H9 (cell line): ENCODE data around the gene SLC35F3. TPM values are rescaled to one million over a fixed set of nuclear protein-coding genes. Genes with fewer than 3 reads are reported as not detected.
"Not testable (repeated sequence)": the region's sequence is repeated elsewhere in the genome, so short reads cannot be mapped to it uniquely, and the experiment has no call there.

ENCODE experiments used
- DNase-seq: peaks from one replicate; pipeline ENCODE4 v3.0.0-alpha.2; 2017
- H2AFZ ChIP-seq: one replicate; pipeline ENCODE4 v1.6.1; 2013; ENCODE audit warnings: mild to moderate bottlenecking, low read length, control low read depth, moderate library complexity
- H2AK5ac ChIP-seq: 2 replicates; pipeline ENCODE4 v1.6.1; 2013; ENCODE audit warnings: low read length, control low read depth, mixed read lengths; ENCODE audit not compliant: insufficient read length
- H2BK120ac ChIP-seq: one replicate; pipeline ENCODE4 v1.6.1; 2013; ENCODE audit warnings: low read depth, mild to moderate bottlenecking, low read length, control low read depth, inconsistent platforms; ENCODE audit not compliant: poor library complexity, severe bottlenecking
- H2BK12ac ChIP-seq: 2 replicates; pipeline ENCODE4 v1.6.1; 2013; ENCODE audit warnings: low read length, control low read depth, mixed read lengths, low read depth; ENCODE audit not compliant: insufficient read length
- H2BK15ac ChIP-seq: 2 replicates; pipeline ENCODE4 v1.6.1; 2013; ENCODE audit warnings: low read depth, low read length, control low read depth
- H2BK20ac ChIP-seq: one replicate; pipeline ENCODE4 v1.6.1; 2013; ENCODE audit warnings: low read depth, mild to moderate bottlenecking, low read length, control low read depth, inconsistent platforms; ENCODE audit not compliant: poor library complexity, severe bottlenecking
- H2BK5ac ChIP-seq: 2 replicates; pipeline ENCODE4 v1.6.1; 2013; ENCODE audit warnings: low read length, control low read depth, mixed read lengths; ENCODE audit not compliant: insufficient read length
- H3K14ac ChIP-seq: 2 replicates; pipeline ENCODE4 v1.6.1; 2013; ENCODE audit warnings: low read length, control low read depth; ENCODE audit not compliant: insufficient read depth
- H3K18ac ChIP-seq: 2 replicates; pipeline ENCODE4 v1.6.1; 2013; ENCODE audit warnings: low read depth, mild to moderate bottlenecking, mixed read lengths, low read length, control low read depth; ENCODE audit not compliant: insufficient read length
- H3K23ac ChIP-seq: 2 replicates; pipeline ENCODE4 v1.6.1; 2013; ENCODE audit warnings: low read length, control low read depth, mixed read lengths, low read depth; ENCODE audit not compliant: insufficient read length
- H3K23me2 ChIP-seq: 2 replicates; pipeline ENCODE4 v1.6.1; 2013; ENCODE audit warnings: low read depth, mild to moderate bottlenecking, mixed read lengths, low read length, control low read depth; ENCODE audit not compliant: insufficient read length, poor library complexity, severe bottlenecking
- H3K27ac ChIP-seq: 2 replicates; pipeline ENCODE4 v1.5.1; 2013; ENCODE audit warnings: low read length, control low read depth, mixed read lengths, low read depth; ENCODE audit not compliant: insufficient read length
- H3K27me3 ChIP-seq: 2 replicates; pipeline ENCODE4 v1.6.1; 2013; ENCODE audit warnings: low read length, control low read depth, inconsistent platforms; ENCODE audit not compliant: insufficient read depth
- H3K4ac ChIP-seq: 2 replicates; pipeline ENCODE4 v1.6.1; 2013; ENCODE audit warnings: low read depth, mild to moderate bottlenecking, control low read depth, inconsistent platforms, low read length, moderate library complexity
- H3K4me1 ChIP-seq: 2 replicates; pipeline ENCODE4 v1.6.1; 2013; ENCODE audit warnings: low read length, control low read depth, inconsistent platforms; ENCODE audit not compliant: insufficient read depth
- H3K4me2 ChIP-seq: 2 replicates; pipeline ENCODE4 v1.6.1; 2013; ENCODE audit warnings: low read length, control low read depth, mixed read lengths; ENCODE audit not compliant: insufficient read length, insufficient read depth
- H3K56ac ChIP-seq: 2 replicates; pipeline ENCODE4 v1.6.1; 2013; ENCODE audit warnings: low read depth, mild to moderate bottlenecking, mixed read lengths, low read length, control low read depth; ENCODE audit not compliant: insufficient read length
- H3K79me1 ChIP-seq: 2 replicates; pipeline ENCODE4 v1.6.1; 2013; ENCODE audit warnings: low read depth, mild to moderate bottlenecking, moderate library complexity, low read length, control low read depth, inconsistent platforms; ENCODE audit not compliant: insufficient read depth, poor library complexity, severe bottlenecking
- H3K79me2 ChIP-seq: 2 replicates; pipeline ENCODE4 v1.6.1; 2013; ENCODE audit warnings: low read length, control low read depth, inconsistent platforms; ENCODE audit not compliant: insufficient read depth
- H3K9ac ChIP-seq: 2 replicates; pipeline ENCODE4 v1.6.1; 2013; ENCODE audit warnings: low read length, control low read depth, mixed read lengths; ENCODE audit not compliant: insufficient read length; ENCODE audit errors: extremely low read depth
- H3K9me3 ChIP-seq: one replicate; pipeline ENCODE4 v1.6.1; 2013; ENCODE audit warnings: low read depth, low read length, inconsistent platforms; ENCODE audit not compliant: control insufficient read depth
- H3T11ph ChIP-seq: one replicate; pipeline ENCODE4 v1.6.1; 2013; ENCODE audit warnings: mild to moderate bottlenecking, low read length, control low read depth, inconsistent platforms
- H4K20me1 ChIP-seq: one replicate; pipeline ENCODE4 v1.6.1; 2013; ENCODE audit not compliant: control insufficient read depth, insufficient read length, insufficient read depth
- H4K5ac ChIP-seq: 2 replicates; pipeline ENCODE4 v1.6.1; 2013; ENCODE audit warnings: low read depth, mild to moderate bottlenecking, mixed read lengths, low read length, control low read depth; ENCODE audit not compliant: insufficient read length
- H4K8ac ChIP-seq: replicated peaks from 2 replicates; pipeline ENCODE4 v1.6.1; 2013; ENCODE audit warnings: low read length, control low read depth, mixed read lengths, low read depth; ENCODE audit not compliant: insufficient read length
- H4K91ac ChIP-seq: 2 replicates; pipeline ENCODE4 v1.6.1; 2013; ENCODE audit warnings: low read depth, mild to moderate bottlenecking, moderate library complexity, mixed read lengths, low read length, control low read depth; ENCODE audit not compliant: insufficient read length
- H3K27ac Mint-ChIP-seq, 3 experiments: 2 replicates in 2 of 3; 3 replicates in 1 of 3; pipeline ENCODE4 v1.8.0; 2020 to 2021; ENCODE audit warnings: mixed read lengths in 3 of 3, mild to moderate bottlenecking in 1 of 3, moderate library complexity in 1 of 3
- H3K27me3 Mint-ChIP-seq: 2 replicates; pipeline ENCODE4 v1.8.0; 2021; ENCODE audit warnings: low read depth, mild to moderate bottlenecking, moderate library complexity, mixed read lengths
- H3K36me3 Mint-ChIP-seq, 3 experiments: 2 replicates in 2 of 3; 3 replicates in 1 of 3; pipeline ENCODE4 v1.8.0; 2020 to 2021; ENCODE audit warnings: low read depth in 3 of 3, mixed read lengths in 3 of 3; ENCODE audit not compliant: insufficient read depth in 1 of 3
- H3K4me1 Mint-ChIP-seq, 2 experiments: 2 replicates each; pipeline ENCODE4 v1.8.0; 2020; ENCODE audit warnings: mixed read lengths in 2 of 2
- H3K4me3 Mint-ChIP-seq, 2 experiments: 2 replicates in 1 of 2; 3 replicates in 1 of 2; pipeline ENCODE4 v1.8.0; 2020 to 2021; ENCODE audit warnings: mild to moderate bottlenecking in 2 of 2, mixed read lengths in 2 of 2, moderate library complexity in 1 of 2
- H3K9me3 Mint-ChIP-seq, 2 experiments: 2 replicates in 1 of 2; 3 replicates in 1 of 2; pipeline ENCODE4 v1.8.0; 2020; ENCODE audit warnings: mild to moderate bottlenecking in 2 of 2, mixed read lengths in 2 of 2, moderate library complexity in 1 of 2
- WGBS: extraction: QIAGEN DNeasy Blood & Tissue Kit; methylation state at CpG from one replicate; pipeline ENCODE4 v1.1.7; 2013; ENCODE audit warnings: missing lambda C conversion rate, low lambda C conversion rate, mixed read lengths; ENCODE audit not compliant: insufficient read length; ENCODE audit errors: extremely low coverage; 5-methylcytosine and 5-hydroxymethylcytosine counted together
- total RNA-seq: library from RNA; stranded (reverse); gene quantifications from 2 replicates; pipeline ENCODE4 v1.2.1, GENCODE V29; 2021

SLC35F3 gene
- total RNA-seq, 1 experiment from 2014 or later = 0.81 TPM

DNA sequence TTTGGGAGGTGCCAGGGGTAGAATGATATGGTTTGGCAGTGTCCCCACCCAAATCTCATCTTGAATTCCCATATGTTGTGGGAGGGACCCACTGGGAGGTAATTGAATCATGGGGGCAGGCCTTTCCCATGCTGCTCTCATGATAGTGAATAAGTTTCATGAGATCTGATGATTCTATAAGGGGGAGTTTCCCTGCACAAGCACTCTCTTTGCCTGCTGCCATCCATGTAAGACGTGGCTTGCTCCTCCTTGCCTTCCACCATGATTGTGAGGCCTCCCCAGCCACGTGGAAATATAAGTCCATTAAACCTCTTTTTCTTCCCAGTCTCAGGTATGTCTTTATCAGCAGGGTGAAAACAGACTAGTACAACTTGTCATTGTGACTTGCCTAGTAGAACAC is 307.4 kb downstream of the SLC35F3 start:
- not testable (repeated sequence) for H2BK12ac ChIP-seq, H4K91ac ChIP-seq, H3K27ac Mint-ChIP-seq, H3K18ac ChIP-seq, H3K27ac ChIP-seq, H2BK5ac ChIP-seq, DNase-seq, H4K8ac ChIP-seq, H2BK120ac ChIP-seq, H3K4ac ChIP-seq, H3K4me2 ChIP-seq, H3K23ac ChIP-seq, H3K79me1 ChIP-seq, H3K56ac ChIP-seq, H3K14ac ChIP-seq, H3K9ac ChIP-seq, H3K79me2 ChIP-seq, H4K20me1 ChIP-seq, H3K4me3 Mint-ChIP-seq, H2AFZ ChIP-seq, H2AK5ac ChIP-seq, H3T11ph ChIP-seq, H2BK15ac ChIP-seq, H4K5ac ChIP-seq, H3K9me3 ChIP-seq, H3K4me1 ChIP-seq, H3K27me3 ChIP-seq, H2BK20ac ChIP-seq
- Mint-ChIP-seq H3K36me3 (peaks cover 3 to 13% (median 9%) of the 10 kb centered on the region in 3 experiments; a peak in 5 of 7 replicates), H3K4me1 (peaks cover 8 to 13% of the 10 kb centered on the region in 2 experiments), H3K27me3 (peaks cover 26% of the 10 kb centered on the region), H3K9me3 (peaks cover 12 to 17% of the 10 kb centered on the region in 2 experiments)
- no CpG with 5 or more reads among the region's 2 CpGs for WGBS
- peaks cover 12% of the 10 kb centered on the region for H3K23me2 ChIP-seq
